Right cardiac atrium (tissue), 5 donors: ENCODE measurements around the gene EDRF1. TPM values are rescaled to one million over a fixed set of nuclear protein-coding genes. Genes with fewer than 3 reads are reported as not detected.

Source experiments
- ATAC-seq, 2 donors: fragments of 200-7000 bp; cut with Tn5 transposase; one replicate each; pipeline versions ENCODE4 v1.8.0 to v1.9.1; 2020; ENCODE audit warnings: moderate library complexity in 2 of 2, mild to moderate bottlenecking in 1 of 2
- DNase-seq, 3 donors: peaks; one replicate each; pipeline ENCODE4 v3.0.0-alpha.2; 2020
- H3K27ac ChIP-seq: one replicate; pipeline ENCODE4 v1.5.1; 2013; ENCODE audit warnings: mild to moderate bottlenecking, low read length, control low read depth, moderate library complexity
- H3K27me3 ChIP-seq: one replicate; pipeline ENCODE4 v1.6.1; 2013; ENCODE audit not compliant: control insufficient read depth, insufficient read depth
- H3K4me1 ChIP-seq: one replicate; pipeline ENCODE4 v1.6.1; 2013; ENCODE audit warnings: low read length; ENCODE audit not compliant: control insufficient read depth, insufficient read depth
- H3K4me3 ChIP-seq: one replicate; pipeline ENCODE4 v1.5.1; 2013; ENCODE audit warnings: low read length, control low read depth
- H3K9me3 ChIP-seq: one replicate; pipeline ENCODE4 v1.6.1; 2013; ENCODE audit warnings: low read length; ENCODE audit not compliant: control insufficient read depth
- WGBS: extraction: QIAGEN DNeasy Blood & Tissue Kit; methylation state at CpG from one replicate; pipeline ENCODE4 v1.1.7; 2013; 5-methylcytosine and 5-hydroxymethylcytosine counted together
- intact Hi-C, 4 donors: fragments of 100-400 bp; cut with DNase I; formaldehyde crosslinking; loops; one replicate each; pipeline versions ENCODE4 v1.11.0 to v1.14.0; 2022 to 2023
- polyA plus RNA-seq: library from polyadenylated mRNA; stranded (reverse); fragments of 200-250 nt; gene quantifications from one replicate; pipeline ENCODE4 v1.2.3, GENCODE V29; 2013
- total RNA-seq, 4 donors: library from RNA; stranded (reverse); fragmentation: NEBNext Ultra II Directional; extraction: Animal tissue kit (Norgen Biotek cat#: 25700); gene quantifications; one replicate each; pipeline ENCODE4 v1.2.1, GENCODE V29; 2021
- donor health status: healthy with polysubstance abuse.
- donor health status: DM: no; HTN: yes; CAD: no.
- donor health status: DM: no; HTN: no; CAD: no.
- donor health status: DM: no; HTN: yes; CAD: no; lungs with severe emphysema.
- donor health status: DM: yes; HTN: yes; CAD: no.

The EDRF1 gene
- total and polyA plus RNA-seq, 5 donors, result 10.8 to 14.7 (median 13.8) TPM

GRCh38 chr10:125778556-125778955 is 59.0 kb downstream of the EDRF1 start:
- H3K4me1 ChIP-seq, result no peaks in the 10 kb centered on the region
- ATAC-seq, result no peak
- H3K4me3 ChIP-seq, result no peak overlapping the region
- no peak for DNase-seq
- no peak overlapping the region for H3K27ac ChIP-seq
- no peaks in the 10 kb centered on the region for H3K27me3 ChIP-seq
- intact Hi-C loops, result no loop called here
- no peaks in the 10 kb centered on the region for H3K9me3 ChIP-seq
- 53% methylated on average over 5 of the region's 5 CpGs for WGBS

- ATAC-seq (no peak), DNase-seq (no peak)
- intact Hi-C loops, result no loop called here
- WGBS, result 78% methylated on average over 10 of the region's 10 CpGs
- no peak overlapping the region for H3K27ac ChIP-seq
- H3K27me3 ChIP-seq, result no peaks in the 10 kb centered on the region
- H3K4me1 ChIP-seq, result no peaks in the 10 kb centered on the region
- H3K9me3 ChIP-seq, result no peaks in the 10 kb centered on the region
- H3K4me3 ChIP-seq, result no peak overlapping the region
Observed at GRCh38 chr10:125779403-125780327, 60.2 kb downstream of the EDRF1 start.

- intact Hi-C loops, result no loop called here
- Histone ChIP-seq H3K27ac (no peak overlapping the region), H3K27me3 (no peaks in the 10 kb centered on the region), H3K4me3 (no peak overlapping the region), H3K4me1 (no peaks in the 10 kb centered on the region), H3K9me3 (no peaks in the 10 kb centered on the region)
- ATAC-seq (no peak), DNase-seq (no peak)
- 96% methylated on average over 8 of the region's 8 CpGs for WGBS
Observed at GRCh38 chr10:125781374-125781773, 61.9 kb downstream of the EDRF1 start.

- intact Hi-C loops, result no loop called here
- H3K4me3 ChIP-seq, result no peak overlapping the region
- DNase-seq (no peak), ATAC-seq (no peak)
- H3K27ac ChIP-seq, result no peak overlapping the region
- 79% methylated on average over 11 of the region's 11 CpGs for WGBS
- H3K9me3 ChIP-seq, result no peaks in the 10 kb centered on the region
- H3K4me1 ChIP-seq, result no peaks in the 10 kb centered on the region
- no peaks in the 10 kb centered on the region for H3K27me3 ChIP-seq
Observed at GRCh38 chr10:125782054-125782453, 62.5 kb downstream of the EDRF1 start.

GRCh38 chr10:125782616-125783015 is 63.1 kb downstream of the EDRF1 start:
- intact Hi-C loops, result no loop called here
- 75% methylated on average over 11 of the region's 11 CpGs for WGBS
- ATAC-seq (no peak), DNase-seq (no peak)
- Histone ChIP-seq H3K27ac (no peak overlapping the region), H3K27me3 (no peaks in the 10 kb centered on the region), H3K4me3 (no peak overlapping the region), H3K9me3 (no peaks in the 10 kb centered on the region), H3K4me1 (no peaks in the 10 kb centered on the region)

GRCh38 chr10:125783408-125783807 is 63.9 kb downstream of the EDRF1 start:
- Histone ChIP-seq H3K27ac (no peak overlapping the region), H3K4me1 (no peaks in the 10 kb centered on the region), H3K9me3 (no peaks in the 10 kb centered on the region), H3K4me3 (no peak overlapping the region), H3K27me3 (no peaks in the 10 kb centered on the region)
- WGBS, result 91% methylated on average over 7 of the region's 7 CpGs
- intact Hi-C loops, result no loop called here
- ATAC-seq, result no peak
- DNase-seq, result no peak

- 85% methylated on average over 6 of the region's 6 CpGs for WGBS
Observed at GRCh38 chr10:125783957-125784356, 64.4 kb downstream of the EDRF1 start.

GRCh38 chr10:125785791-125786190 is 66.3 kb downstream of the EDRF1 start:
- Histone ChIP-seq H3K4me3 (no peak overlapping the region), H3K27ac (no peak overlapping the region), H3K4me1 (no peaks in the 10 kb centered on the region), H3K27me3 (no peaks in the 10 kb centered on the region), H3K9me3 (no peaks in the 10 kb centered on the region)
- WGBS, result 66% methylated on average over 9 of the region's 9 CpGs
- DNase-seq, result no peak
- intact Hi-C loops, result no loop called here
- no peak for ATAC-seq

More at GRCh38 chr10:125783957-125784356, 64.4 kb downstream of the EDRF1 start:
- Histone ChIP-seq H3K4me3 (no peak overlapping the region), H3K27me3 (no peaks in the 10 kb centered on the region), H3K4me1 (no peaks in the 10 kb centered on the region), H3K27ac (no peak overlapping the region), H3K9me3 (no peaks in the 10 kb centered on the region)
- DNase-seq (no peak), ATAC-seq (no peak)
- intact Hi-C loops, result no loop called here

- 86% methylated on average over 17 of the region's 17 CpGs for WGBS
- intact Hi-C loops, result no loop called here
- H3K4me1 ChIP-seq, result no peaks in the 10 kb centered on the region
- H3K27me3 ChIP-seq, result no peaks in the 10 kb centered on the region
- no peaks in the 10 kb centered on the region for H3K9me3 ChIP-seq
- H3K4me3 ChIP-seq, result no peak overlapping the region
- H3K27ac ChIP-seq, result no peak overlapping the region
- no peak for DNase-seq
- ATAC-seq, result peak in 1 of 2 donors; percentile 25
Observed at GRCh38 chr10:125788156-125789034, 68.9 kb downstream of the EDRF1 start.

GRCh38 chr10:125792342-125793300 is 73.1 kb downstream of the EDRF1 start:
- no peak overlapping the region for H3K4me3 ChIP-seq
- DNase-seq, result no peak
- no peak for ATAC-seq
- intact Hi-C loops, result no loop called here
- no peaks in the 10 kb centered on the region for H3K9me3 ChIP-seq
- H3K27me3 ChIP-seq, result no peaks in the 10 kb centered on the region
- 87% methylated on average over 14 of the region's 14 CpGs for WGBS
- H3K27ac ChIP-seq, result no peak overlapping the region
- H3K4me1 ChIP-seq, result no peaks in the 10 kb centered on the region
